GM18870 (cell line): ENCODE results near the gene GRIA1.

Experiments
- ATAC-seq: cut with Tn5 transposase; IDR thresholded peaks from one replicate; pipeline ENCODE4 v1.9.1; 2021; ENCODE audit warnings: moderate library complexity; ENCODE audit not compliant: unreplicated experiment

The GRIA1 gene

DNA sequence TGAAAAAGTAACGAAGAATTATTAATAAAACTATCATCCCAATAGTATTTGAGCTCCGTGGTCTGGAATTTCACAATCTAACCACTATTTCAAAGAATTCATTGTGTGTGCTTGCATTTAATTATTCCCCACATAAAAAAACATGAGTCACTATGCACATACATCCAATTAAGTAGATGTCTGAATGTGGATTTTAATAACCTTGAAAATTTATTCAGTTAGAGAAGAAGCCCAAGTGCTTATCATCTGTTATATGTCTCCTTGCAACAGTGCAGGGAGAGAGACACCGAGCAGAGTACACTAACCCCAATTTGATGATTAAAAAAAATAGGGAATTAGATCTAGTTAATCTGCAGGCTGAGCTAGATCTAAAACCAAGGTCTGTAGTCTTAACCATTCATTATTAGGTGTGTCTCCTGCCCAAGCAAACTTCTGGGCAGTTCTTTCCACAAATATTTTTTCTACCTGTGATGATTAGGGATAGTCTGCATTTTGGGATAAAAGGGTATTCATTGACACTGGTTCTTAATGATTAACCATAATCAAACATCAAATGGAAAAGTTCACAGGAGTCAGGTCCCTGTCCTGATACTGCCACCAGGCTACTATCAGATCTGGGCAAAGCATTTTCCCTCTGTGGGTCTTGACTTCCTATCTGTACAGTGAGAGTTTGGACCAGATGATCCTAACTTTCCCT is 164.2 kb downstream of the GRIA1 start:
- ATAC-seq = no peak

DNA sequence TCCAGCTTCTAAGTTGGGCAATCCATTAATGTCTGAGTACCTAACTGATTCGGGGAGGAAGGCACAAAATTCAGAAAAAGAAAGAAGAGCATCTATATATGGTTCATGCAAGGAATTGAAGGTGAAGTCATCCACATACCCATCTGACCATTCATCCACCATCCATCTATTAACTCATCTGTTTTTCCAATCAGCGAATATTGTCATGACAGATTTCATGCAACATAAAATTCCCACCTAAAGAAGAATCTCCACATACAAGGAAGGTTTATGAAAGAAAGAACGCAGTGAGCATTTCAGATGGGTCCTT is 164.7 kb downstream of the GRIA1 start:
- no peak for ATAC-seq

DNA sequence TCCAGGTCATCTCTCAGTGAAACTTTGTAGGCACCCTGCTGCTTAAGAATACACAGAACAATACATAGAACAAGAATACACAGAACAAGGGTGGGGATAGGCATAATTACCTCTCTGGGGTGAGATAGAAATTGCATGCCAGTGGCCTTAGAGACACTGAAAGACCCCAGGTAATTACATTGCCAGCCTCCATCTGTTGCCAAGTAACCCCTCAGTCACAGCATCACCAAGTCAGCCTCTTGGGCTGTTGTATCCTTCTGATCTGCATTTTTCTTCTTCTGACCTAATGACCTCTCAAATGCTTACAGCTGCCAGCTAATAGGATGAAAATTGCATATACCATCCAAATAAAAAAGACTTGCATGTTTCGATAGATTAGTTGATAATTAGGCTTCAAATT is 167.7 kb downstream of the GRIA1 start:
- no peak for ATAC-seq

DNA sequence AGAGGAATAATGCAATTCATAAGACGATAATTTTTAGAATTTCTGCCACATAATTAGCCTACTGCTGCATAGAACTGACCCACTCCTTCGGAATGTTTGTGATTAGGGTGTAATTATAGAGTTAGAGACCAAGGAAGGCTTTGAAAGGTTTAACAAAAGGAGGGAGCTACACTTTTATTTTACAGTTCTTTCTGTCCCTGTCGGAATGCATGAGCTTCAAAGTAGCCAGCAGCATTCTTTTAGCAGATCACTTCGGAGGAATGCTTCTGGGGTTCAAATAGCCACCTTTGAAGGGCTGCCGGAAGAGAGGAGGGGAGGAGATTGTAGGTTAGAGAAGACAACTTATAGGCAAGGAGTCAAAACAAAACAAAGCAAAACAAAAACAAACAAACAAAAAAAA is 168.1 kb downstream of the GRIA1 start:
- no peak for ATAC-seq

DNA sequence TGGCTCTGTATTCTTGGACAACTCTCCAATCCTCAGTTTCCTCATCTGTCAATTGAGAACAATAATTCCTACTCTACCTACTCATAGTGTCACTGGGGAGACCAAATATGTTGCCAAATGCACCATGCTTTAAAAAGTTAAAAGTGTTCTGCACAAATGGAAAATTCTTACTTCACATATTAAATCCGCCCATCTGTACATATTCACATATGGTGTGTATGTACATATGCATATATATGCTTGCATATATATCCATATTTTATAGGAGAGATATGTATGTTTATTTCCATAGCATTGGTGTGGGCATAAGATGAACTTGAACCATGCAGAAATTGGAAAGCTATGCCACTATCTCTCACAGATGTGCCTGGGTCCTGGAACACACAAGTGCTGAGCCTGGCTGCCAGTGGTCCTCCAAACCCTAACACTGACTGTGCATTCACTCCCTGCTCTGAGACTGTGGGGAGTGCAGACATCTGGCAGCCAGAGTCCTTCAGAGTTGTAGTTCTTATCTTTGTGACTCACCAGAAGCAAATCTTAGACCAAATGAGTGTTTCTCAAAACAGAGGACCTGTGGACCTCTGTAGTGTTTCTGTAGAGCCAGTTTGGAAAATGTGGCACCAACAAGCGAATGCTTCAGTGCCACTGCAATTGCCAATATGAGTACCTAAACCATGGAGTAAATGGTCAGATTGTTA is 168.7 kb downstream of the GRIA1 start:
- no peak for ATAC-seq

DNA sequence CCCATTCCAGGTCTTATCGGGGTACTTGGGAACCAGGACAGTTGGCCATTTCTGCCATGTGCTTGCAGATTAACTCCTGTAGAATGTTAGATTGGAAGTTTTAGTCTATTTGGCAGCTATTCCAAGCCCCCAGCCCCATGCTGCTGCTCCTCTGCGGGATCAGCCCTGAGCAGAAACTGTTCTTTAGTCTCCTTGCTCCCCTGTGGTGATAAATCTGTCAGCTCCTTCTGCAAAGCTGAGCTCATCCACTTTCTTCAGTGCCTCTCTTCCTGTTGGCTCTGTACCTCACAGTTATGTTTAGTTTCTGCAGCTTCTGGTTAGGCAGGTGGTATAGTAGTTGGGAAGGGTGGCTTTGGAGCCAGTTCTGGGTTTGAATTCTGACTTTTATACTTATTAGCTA is 170.4 kb downstream of the GRIA1 start:
- ATAC-seq = no peak

DNA sequence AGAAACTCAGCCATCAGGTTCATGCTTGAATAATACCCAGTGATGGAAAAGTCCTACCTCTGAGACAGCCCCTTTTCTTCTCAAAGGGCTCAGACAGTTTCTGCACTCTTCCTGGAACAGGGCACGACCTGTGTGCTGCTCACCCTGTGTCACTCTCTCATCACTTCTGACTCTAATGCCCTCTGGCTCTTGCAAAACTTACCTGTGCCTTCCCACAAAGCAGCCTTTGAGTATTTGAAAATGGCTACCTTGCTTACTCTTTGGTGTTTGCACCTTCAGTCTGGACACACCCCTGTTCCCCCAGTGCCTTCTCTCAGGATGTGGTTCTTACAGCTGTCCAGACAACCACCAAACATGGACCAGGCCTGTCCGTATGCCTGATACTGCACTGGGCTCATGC is 171.4 kb downstream of the GRIA1 start:
- no peak for ATAC-seq

DNA sequence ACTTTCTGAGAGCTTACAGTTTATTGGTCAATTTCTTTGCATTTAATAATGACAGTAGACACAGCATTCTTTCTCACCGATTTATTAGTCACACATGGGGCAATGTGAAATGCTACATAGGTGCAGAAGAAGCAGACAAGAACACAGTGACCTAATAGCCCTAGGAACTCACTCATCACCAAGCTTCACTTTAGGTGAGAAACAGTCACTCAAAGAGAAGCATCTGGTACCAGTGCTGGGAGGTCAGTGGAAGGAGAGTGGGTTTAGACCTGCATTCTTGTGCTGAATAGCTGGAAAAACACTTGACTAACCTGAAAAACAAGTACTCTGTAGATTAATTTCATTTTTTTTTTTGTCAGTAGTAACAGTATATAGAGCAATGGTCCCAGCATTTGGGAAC is 179.6 kb downstream of the GRIA1 start:
- ATAC-seq = no peak

DNA sequence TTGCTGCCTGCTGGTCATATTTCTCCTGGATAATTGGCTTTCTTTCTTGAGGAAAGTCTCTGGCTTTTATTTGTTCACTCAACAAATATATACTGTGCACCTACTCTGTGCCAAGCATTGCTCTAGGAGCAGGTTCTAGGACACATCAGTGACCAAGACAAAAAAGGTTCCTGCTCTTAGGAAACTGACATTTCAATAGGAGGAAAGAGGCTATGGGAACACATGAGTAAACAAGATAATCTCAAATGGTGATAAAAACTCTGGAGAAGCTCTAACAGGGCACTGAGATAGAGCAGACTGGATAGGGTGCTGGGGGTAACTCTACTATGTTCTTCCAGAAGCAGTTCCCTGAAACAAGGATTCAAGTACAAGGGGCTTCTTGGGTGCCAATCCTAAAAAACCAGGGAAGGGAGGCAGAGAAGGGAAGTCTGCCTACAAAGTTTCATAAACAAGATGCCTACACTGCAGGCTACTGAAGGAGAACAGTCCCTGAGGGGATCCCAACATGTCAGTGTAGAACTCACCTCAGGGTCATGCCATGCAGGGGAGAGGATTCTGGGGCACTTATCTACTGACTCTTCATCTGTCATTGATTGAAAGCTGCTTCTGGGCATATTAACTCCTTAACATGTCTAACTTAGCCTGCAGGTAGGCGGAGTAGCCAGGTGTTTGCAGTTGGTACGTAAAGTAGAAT is 181.3 kb downstream of the GRIA1 start:
- no peak for ATAC-seq

DNA sequence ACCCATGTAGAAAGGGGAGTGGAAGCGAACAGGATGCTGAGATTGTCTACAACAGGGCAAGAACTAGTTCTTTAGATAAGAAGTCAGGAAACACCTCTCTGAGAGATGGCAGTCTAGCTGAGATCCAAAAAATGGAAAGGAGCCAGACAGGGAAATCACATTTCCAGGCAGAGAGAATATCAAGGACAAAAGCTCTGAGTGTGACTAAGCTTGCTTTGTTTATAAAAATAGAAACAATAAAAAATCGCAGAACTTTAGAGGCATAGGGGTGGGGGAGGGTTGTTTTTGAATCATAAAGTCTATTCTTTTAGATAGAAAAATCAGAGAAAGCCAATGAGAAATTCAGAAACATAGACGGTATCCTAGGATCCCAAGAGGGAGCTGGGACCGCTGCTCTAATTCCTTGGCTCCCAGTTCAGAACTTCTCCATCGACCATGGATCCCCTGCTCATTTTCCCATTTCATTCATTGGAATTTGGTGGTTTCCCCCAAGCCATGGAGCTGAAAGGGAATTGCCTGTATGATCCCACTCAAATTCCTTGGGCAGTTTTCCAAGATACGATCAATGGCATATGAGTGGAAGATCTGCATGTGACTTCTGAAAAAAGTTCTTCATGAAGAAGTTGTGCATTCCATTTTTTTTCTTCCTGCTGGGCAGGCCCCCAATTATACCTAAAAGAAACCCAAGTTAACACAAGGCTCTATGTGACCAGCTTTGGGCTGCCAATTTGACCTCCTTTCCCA is 182.0 kb downstream of the GRIA1 start:
- no peak for ATAC-seq

DNA sequence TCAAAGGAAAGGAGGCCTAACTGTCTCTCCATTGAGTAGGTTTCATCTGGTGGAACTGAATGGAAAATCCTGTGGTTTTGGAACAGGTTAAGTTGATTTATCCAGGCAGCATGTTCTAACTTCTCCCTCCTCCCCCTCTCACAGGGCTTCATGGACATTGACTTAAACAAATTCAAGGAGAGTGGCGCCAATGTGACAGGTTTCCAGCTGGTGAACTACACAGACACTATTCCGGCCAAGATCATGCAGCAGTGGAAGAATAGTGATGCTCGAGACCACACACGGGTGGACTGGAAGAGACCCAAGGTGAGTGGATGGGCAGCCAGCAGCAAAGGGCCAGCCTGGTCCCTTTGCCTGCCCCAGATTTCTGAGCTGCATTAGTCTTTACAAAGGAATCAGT is 183.9 kb downstream of the GRIA1 start:
- ATAC-seq = no peak

DNA sequence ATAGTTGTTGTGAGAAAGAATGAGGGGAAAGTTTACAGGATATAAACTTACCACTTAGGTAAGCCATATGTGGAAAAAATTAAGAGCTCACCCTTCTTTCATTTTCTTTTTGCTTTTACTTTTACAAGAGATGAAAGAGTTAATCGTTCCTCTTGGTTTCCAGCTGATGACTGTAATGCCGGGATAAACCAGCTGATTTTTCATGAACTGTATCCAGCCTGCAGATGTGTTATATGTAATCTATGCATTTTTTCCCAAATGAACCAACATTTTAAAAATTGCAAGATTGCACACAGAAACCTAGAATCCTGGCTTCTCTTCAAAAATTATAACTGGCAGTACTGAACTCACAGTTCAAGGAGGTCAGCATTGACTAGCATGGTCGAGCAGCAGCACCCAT is 185.9 kb downstream of the GRIA1 start:
- no peak for ATAC-seq

DNA sequence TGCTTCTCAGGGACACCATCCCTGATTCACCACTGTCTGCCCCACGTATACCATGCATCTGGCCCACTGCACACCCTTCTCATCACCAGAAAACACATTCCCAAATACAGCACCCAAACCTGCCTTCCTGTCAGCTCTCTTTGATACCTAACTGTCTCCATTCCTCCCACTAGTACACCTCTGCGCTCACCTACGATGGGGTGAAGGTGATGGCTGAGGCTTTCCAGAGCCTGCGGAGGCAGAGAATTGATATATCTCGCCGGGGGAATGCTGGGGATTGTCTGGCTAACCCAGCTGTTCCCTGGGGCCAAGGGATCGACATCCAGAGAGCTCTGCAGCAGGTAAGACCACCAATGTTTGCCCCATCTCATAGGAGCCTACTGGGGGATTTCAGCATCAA is 186.4 kb downstream of the GRIA1 start:
- ATAC-seq = no peak

DNA sequence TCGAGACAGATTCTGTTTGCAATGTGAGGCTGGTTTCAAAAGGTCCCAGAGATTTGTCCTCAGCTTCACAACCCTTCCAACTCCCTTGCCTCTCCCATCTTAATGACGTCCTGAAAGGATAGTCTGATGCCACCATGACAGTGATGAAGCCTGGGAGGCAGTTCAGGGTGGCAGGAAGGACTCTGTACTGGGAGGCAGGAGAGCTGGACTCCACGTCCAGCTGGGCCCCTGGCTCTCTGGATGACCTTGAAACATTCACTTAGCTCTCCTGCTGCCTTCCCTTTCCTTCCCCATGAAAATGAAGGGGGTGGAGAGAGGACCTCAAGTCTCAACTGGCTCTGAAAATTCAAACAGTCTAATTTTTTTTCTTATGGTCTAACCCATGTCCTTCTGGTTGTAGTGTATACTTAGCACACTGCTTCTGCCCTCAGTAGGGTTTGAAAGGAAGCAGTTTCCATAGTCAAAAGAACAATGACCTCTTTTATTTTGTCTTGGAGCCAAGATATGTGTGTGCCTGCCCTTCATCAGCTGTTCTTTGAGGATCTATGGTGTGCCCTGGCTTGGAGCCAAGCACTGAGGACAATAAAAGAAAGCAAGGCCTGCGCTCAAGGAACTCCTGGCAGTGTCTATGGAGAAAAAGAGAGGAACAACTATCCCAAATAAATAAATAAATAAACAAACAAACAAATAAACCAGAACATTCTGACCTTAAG is 188.3 kb downstream of the GRIA1 start:
- no peak for ATAC-seq

DNA sequence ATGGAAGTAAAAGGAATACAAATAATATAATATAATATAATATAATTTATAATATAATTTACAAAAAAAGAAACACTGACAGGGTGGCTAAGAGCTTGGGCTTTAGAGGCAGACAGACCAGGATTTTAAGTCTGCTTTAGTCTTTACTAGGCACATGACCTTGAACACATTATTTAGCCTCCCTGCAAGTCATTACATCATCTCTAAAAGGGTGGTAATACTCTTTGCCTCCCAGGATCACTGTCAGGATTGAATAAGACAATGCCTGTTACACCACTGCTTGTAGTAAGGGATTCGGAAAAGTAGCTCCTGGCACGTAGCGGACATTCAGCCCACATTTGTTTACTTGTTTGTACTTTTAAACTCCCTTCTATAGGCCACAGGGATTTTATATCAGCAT is 199.8 kb downstream of the GRIA1 start:
- ATAC-seq = no peak

DNA sequence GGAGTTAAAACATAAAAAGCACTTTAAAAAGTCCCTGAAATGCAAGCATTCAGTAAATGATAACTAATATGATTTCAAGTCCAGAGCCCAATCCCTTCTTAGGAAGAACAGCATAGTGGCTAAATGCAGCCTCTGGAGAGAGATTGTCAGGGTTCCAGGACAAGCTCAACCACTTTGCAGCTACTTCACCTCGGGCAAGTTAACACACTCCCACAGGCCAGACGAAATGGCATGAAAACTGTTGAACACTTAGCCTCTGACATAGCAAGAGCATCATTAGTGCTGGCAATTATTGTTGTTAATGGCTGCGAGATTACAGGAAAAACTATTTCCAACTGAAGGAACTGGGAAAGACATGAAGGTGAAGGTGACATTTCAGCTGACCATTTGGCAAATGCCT is 205.8 kb downstream of the GRIA1 start:
- ATAC-seq = no peak

DNA sequence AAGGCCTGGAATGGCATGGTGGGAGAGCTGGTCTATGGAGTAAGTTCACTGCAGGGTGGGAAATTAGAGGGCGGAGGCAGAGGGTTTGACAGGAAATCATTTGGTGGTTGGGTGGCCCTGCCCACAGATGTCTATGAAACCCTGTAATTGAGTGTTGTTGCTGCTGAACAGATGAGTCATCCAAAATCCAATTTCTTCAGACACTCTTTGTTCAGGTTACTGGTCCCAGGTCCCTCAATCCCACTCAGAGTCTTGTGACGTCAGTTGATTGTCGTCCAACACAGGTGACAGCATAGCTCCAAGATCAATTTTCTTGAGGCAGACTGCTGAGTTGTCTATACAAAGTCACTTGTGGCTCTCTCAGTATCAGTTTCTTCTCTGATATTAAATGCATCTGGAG is 208.6 kb downstream of the GRIA1 start:
- ATAC-seq = no peak

DNA sequence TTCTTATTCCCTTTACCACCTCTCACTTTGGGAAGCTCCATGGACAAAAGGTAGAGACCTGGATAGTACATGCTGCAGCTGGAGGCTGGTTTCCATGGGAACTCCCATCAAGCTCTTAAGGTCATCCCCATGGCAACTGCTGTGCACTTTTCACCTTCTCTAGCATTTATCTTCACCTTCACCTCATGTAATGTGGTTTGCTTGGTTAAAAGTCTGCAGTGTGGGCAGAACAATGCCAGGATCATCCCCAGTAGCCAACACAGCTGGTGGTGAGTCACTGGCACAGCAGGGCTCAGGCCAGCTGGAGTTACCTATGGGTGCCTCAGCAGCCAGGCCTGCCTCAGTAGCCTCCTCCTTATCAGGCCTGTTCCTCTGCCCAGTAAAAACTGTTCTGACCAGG is 210.5 kb downstream of the GRIA1 start:
- ATAC-seq = no peak

DNA sequence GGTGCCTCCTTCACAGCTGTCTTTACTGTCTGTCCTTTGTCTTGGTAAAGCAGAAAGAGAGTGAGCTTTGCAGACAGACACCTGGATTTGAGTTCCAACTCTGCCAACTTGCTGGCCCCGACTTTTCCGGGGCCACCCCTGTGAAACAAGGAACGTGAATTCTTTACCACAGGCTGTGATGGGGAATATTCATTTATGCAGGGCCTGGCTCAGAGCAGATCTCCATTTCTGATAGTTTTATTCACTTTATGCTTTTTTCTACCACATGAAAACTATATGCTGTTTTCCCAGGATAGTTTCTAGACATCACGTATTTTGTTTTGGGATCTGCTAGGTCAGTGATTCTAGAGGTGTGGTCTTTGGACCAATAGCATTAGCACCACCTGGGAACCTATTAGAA is 211.8 kb downstream of the GRIA1 start:
- no peak for ATAC-seq

DNA sequence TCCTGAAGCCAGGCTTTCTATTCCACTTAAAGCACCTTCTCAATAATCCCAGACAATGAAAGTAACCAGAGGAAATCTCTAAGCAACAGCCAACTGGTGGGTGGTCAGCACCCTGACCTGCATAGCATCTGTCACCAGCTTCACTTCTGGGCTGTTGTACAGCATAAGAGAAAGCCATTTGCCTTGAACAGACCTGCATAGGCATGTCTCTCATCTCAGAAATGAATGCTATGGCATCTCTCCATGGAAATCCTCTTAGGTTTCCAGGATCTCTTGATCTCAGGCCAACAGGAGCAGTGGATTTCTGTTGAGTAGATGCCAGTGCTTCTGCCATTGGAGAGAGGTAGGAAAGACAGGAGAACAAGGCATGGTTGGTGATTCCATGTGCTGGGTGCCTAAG is 213.6 kb downstream of the GRIA1 start:
- no peak for ATAC-seq

DNA sequence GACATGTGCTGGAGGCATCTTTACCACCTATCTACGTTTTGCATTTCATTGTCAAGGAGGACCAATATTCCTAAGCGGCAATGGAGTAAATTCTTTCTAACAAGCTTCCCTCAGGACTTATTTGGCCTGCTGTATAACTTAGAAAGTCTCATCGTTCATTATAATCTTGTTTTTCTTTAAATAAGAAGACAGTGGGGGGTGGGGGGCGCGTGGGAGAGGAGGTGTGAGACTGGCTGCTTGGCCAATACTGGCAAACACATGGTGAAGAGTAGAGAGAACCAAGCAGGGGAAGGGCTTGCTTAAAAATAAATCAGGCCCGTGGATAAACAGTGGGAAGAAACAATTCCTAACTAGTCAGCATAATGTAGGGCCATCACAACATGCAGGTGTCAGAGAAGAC is 217.2 kb downstream of the GRIA1 start:
- no peak for ATAC-seq
